ENCODE measurements around the gene PI16.

- TF ChIP-seq CTCF (IDR thresholded peaks at IDR 0.05) (no peak), EZH2 (IDR thresholded peaks at IDR 0.05; ENCODE audit: borderline replicate concordance, insufficient read depth, low read depth, low read length, poor library complexity, severe bottlenecking) (no peak)
These were observed 12.8 kb downstream of the PI16 start for GRCh38 chr6:36967301-36967700.

All from B cell (primary cell).